AG10803 (cell line): ENCODE results near the gene ISCA2.

Experiments
- DNase-seq: peaks from one replicate; pipeline ENCODE4 v3.0.0; 2010; ENCODE audit warnings: low read depth
- H3K4me3 ChIP-seq: 2 replicates; pipeline ENCODE4 v1.5.1; 2011; ENCODE audit warnings: mild to moderate bottlenecking, low read length, control low read depth
- TF ChIP-seq, protein P1 (sequence below): conservative IDR thresholded peaks from 2 replicates; pipeline ENCODE4 v1.5.1; 2011; ENCODE audit warnings: mild to moderate bottlenecking, low read length, control low read depth, inconsistent platforms

Gene ISCA2

DNA sequence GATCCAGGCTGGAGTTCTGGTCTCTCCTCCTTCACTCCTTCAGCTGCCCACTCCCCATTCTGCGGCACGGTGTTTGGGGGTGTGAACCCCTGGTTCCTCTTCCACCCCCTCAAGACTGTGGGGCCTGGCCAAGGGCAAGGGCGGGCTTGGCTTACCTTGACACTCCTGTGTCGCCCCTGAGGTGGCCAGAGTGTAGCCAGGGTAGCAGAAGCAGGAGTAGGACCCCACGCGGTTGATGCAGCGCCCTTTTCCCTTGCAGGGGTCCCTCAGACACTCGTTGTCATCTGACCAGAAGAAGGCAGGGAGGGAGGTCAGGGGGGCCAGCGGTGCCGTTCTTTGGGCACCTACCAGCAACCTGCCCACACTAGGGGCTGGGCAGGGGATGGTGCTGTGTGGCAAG lies 28.2 kb downstream of the ISCA2 start:
- DNase-seq = no peak
- TF ChIP-seq, protein P1, sequence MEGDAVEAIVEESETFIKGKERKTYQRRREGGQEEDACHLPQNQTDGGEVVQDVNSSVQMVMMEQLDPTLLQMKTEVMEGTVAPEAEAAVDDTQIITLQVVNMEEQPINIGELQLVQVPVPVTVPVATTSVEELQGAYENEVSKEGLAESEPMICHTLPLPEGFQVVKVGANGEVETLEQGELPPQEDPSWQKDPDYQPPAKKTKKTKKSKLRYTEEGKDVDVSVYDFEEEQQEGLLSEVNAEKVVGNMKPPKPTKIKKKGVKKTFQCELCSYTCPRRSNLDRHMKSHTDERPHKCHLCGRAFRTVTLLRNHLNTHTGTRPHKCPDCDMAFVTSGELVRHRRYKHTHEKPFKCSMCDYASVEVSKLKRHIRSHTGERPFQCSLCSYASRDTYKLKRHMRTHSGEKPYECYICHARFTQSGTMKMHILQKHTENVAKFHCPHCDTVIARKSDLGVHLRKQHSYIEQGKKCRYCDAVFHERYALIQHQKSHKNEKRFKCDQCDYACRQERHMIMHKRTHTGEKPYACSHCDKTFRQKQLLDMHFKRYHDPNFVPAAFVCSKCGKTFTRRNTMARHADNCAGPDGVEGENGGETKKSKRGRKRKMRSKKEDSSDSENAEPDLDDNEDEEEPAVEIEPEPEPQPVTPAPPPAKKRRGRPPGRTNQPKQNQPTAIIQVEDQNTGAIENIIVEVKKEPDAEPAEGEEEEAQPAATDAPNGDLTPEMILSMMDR = no peak

DNA sequence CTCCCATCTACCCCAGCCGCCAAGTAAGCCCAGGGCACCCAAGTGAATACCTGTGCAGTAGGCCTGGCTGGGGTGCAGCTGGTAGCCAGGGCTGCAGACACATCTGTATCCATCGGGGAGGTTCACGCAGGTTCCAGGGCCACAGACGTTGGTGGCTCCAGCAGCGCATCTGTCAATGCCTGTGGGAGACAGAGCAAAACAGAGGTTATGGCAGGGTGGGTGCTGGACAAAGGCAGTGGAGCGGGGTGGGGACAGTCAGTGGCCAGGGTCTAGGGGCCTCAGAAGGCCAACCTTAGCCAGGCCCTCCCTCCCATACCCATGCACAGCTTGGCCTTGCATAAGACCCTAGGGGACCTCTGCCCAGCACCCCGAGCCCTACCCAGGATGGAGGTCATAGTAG lies 29.2 kb downstream of the ISCA2 start:
- no peak overlapping the region for H3K4me3 ChIP-seq
- no peak for DNase-seq
- TF ChIP-seq, protein P1 = no peak

More for the DNA sequence above, 28.2 kb downstream of the ISCA2 start:
- H3K4me3 ChIP-seq = no peak overlapping the region

DNA sequence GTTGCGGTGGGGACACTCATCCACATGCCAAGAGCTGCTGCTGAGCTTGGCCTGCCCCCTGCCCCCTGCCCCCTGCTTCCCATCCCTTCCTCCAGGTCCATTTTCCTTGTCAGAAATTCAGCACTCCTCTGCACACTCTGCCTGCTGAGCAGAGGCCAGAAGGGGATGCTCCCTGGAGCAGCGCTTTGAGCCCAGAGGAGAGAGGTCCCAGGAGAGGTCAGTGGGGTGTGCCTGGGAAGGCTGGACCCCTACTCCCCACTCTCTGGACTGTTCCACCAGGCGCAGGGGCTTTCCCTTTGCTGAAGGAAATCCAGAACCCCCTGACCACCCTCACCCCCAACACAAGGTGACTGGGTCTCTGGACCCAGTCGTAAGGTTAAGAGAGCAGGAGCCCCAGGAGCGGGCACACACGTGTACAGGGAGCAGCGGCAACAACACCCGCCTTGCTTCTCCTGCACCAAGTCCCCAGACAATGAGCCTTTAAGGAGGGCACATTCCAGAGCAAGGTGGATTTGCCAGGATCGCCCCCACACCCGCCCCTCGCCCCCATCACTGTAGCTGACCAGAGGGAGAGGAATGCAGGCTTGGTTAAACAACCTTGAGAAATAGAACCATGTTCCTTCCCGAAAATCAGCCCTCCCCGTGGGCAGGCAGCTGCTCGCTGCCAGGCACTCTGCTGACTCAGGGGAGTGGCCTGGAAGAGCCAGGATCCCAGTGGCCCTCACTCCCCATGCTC lies 30.7 kb downstream of the ISCA2 start:
- DNase-seq = peak; percentile 57
- no peak overlapping the region for H3K4me3 ChIP-seq
- TF ChIP-seq, protein P1 = no peak

DNA sequence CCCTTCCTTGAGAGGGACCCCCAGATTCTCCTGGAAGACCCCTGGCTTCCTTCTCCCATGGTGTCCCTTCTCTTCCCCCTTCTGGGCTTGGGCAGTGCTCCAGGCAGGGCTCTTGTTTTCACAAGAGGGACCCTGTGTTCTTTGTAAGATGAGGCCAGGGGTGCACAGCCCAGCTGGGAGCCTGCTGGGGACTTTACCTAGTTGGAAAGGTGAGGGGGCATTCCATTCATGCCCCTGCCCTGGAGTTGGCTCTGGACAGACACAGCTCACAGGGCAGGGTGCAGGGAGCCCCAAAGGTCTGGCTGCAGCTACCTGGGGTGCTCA lies 31.2 kb downstream of the ISCA2 start:
- DNase-seq = no peak
- TF ChIP-seq, protein P1 = no peak
- H3K4me3 ChIP-seq = no peak overlapping the region

DNA sequence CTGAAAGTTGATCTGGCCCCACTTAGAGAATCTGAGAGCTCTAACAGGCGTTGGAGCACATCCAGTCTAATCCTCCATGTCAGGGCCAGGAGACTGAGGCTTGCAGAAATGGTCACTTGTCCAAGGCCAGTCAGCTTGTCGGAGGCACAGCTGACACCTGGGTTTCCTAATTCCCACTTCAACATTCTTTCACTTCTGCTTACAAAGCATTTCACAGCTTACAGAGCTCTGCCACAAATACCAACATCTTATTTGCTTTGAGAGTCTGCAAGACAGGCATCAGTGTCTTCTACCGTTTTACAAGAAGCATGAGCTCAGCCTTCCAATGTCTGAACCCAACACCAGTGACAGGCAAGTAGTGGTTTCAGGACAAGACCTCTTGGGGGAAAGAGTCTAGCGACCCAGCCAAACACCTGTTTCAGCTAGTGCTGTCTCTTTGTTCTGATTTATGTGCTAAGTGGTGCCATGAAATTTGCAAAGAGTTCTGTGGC lies 31.8 kb downstream of the ISCA2 start:
- no peak for DNase-seq
- H3K4me3 ChIP-seq = no peak overlapping the region
- TF ChIP-seq, protein P1 = no peak

DNA sequence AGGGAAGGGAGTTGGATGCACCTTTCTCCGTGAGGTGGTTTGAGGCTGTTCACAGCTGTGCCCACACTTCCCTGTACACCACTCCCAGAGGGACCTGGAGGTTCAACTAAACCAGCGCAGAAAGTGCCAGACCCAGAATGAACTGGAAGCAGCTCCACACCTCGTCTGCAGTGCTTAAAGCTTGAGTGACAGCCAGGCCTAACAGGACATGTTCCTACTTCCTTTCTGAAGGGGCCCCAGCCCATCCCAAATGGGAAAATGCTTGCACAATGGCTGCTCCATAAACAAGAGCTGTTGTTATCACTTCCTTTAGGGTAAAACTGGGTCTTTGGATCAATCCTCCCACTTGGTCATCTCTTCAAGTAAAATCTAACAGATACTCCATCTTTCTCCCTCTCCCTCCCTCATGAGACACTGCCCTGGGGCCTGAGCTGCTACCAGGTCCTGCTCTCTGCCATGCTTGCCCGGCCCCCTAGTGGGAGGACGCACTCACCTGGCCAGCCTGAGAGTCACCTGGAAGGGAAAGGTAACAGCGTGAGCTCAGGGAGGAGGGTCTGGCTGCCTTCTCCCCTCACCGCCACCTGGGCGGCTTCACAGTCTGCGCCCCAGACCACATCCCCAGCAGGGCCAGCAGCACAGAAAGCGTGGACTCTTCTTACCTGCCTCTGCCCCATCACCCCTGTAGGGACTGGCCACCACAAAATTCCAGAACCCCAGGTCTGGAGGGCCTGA lies 33.5 kb downstream of the ISCA2 start:
- DNase-seq = no peak
- TF ChIP-seq, protein P1 = no peak
- no peak overlapping the region for H3K4me3 ChIP-seq
